ENCODE measurements around the gene PKLR. TPM values are rescaled to one million over a fixed set of nuclear protein-coding genes. Genes with fewer than 3 reads are reported as not detected.
"Not testable (repeated sequence)": the region's sequence is repeated elsewhere in the genome, so short reads cannot be mapped to it uniquely, and the experiment has no call there.

The PKLR gene
- polyA plus RNA-seq, 1 experiment, result not detected

DNA sequence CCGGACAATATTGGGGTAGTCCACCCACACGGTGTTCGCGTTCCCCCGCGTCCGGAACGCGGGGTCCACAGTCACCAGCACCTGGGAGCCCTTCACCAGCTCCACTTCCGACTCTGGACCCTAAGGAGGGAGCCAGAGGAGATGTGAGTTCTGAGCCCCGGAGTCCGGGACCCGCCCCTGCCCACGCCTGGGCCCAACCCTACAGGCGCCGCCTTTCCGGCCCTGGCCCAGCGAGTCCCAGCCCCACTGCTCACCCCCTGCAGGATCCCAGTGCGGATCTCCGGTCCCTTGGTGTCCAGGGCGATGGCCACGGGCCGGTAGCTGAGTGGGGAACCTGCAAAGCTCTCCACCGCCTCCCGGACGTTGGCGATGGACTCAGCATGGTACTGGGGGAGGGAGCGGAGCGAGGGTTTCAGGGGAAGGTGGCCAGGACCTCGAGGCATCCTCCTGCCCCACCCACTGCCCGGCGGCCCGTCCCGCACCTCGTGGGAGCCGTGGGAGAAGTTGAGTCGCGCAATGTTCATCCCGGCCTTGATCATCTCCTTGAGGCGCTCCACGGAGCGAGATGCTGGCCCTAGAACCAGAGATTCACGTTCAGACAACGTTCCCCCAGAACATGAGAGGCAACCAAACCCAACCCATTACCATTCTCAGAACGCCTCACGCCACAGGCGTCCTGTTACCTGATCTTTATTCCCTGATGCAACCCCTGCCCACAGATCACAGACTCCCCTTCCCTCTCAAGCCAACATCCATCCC is 5.9 kb downstream of the PKLR start:
- Histone ChIP-seq H3K27ac (ENCODE audit: low read depth, low read length) (no peak overlapping the region), H3K27me3 (ENCODE audit: control insufficient read depth, insufficient read depth, low read length) (peaks cover 56% of the 10 kb centered on the region), H3K4me3 (ENCODE audit: low read depth, low read length) (no peak overlapping the region), H3K9me3 (ENCODE audit: control insufficient read depth, insufficient read depth, low read length) (no peaks in the 10 kb centered on the region; the same call in 1 of the 2 replicates)
- DNase-seq (ENCODE audit: low read depth, low spot score), result no peak
- TF ChIP-seq, protein P1, sequence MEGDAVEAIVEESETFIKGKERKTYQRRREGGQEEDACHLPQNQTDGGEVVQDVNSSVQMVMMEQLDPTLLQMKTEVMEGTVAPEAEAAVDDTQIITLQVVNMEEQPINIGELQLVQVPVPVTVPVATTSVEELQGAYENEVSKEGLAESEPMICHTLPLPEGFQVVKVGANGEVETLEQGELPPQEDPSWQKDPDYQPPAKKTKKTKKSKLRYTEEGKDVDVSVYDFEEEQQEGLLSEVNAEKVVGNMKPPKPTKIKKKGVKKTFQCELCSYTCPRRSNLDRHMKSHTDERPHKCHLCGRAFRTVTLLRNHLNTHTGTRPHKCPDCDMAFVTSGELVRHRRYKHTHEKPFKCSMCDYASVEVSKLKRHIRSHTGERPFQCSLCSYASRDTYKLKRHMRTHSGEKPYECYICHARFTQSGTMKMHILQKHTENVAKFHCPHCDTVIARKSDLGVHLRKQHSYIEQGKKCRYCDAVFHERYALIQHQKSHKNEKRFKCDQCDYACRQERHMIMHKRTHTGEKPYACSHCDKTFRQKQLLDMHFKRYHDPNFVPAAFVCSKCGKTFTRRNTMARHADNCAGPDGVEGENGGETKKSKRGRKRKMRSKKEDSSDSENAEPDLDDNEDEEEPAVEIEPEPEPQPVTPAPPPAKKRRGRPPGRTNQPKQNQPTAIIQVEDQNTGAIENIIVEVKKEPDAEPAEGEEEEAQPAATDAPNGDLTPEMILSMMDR (IDR thresholded peaks at IDR 0.05; ENCODE audit: low read depth, low read length), result no peak
- CTCF ChIA-PET, result interaction anchor here (0.8 kb wide), 1 partner anchor 101 kb away, joined by 3 read pairs; no protein-coding TSS in a partner anchor
- POLR2A ChIA-PET, result interaction anchor here (0.6 kb wide), 1 partner anchor 22 kb away, joined by 7 read pairs; the partner anchor contains the start of gene CLK2

DNA sequence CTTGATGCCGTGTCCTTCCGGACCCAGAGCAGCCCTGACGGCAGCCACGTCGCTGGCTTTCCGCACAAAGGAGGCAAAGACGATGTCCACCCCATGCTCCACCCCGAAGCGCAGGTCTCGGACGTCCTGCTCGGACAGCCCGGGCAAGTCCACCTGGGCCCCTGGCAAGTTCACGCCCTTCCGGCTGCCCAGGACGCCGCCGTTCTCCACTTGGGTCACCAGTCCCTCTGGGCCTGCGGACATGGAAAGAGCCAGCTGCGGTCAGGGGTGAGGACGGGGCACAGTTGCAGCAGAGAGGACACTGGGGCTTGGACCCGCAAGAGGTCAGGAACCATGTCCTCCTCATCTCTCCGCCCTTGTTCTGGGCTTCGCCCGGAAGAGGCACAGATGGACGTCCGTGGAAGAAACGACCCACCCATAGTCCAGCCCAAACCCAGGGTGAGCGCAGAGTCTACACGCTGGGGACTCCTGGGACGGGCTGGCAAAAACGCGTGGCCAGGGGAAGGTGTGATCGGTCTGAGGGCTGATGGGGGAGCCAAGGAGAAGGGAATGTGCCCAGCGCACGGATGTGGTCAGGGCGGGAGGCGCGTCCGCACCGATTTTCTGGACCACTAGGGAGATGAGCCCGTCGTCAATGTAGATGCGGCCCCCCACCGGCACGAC is 6.6 kb downstream of the PKLR start:
- CTCF ChIA-PET, result interaction anchor here (0.8 kb wide), 1 partner anchor 101 kb away, joined by 3 read pairs; no protein-coding TSS in a partner anchor
- DNase-seq (ENCODE audit: low read depth, low spot score), result no peak

DNA sequence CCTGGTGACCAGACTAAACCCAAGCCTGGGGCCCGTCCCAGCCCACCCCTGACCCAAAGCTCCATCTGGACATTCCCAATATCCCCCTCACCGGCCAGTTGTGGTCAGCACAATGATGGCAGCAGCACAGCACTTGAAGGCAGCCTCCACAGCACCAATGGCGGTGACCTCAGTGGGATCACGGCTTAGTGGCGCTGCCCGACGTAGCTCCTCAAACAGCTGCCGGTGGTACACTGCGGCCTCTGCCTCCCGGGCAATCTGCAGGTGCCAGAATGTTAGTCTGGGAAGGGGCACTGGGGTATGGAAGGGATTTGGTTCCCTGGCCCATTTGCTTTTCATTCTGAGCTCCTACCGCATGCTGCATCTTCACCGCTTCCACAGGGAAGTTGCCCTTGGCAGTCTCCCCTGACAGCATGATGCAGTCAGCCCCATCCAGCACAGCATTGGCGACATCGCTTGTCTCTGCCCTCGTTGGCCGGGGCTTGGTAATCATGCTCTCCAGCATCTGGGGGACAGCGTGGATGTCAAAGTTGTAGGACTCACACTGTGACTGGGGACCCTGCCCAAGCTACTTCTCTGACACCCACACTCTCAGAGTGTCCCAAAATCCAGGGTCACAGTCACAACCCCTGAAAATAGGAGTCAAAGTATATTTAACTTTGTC is 8.0 kb downstream of the PKLR start:
- H3K4me3 ChIP-seq (ENCODE audit: low read depth, low read length), result no peak overlapping the region
- ChIA-PET CTCF (interaction anchor here (1.8 kb wide), 1 partner anchor 42 kb away, joined by 8 read pairs; no protein-coding TSS in a partner anchor), POLR2A (no interaction called here)
- no peak overlapping the region for H3K27ac ChIP-seq (ENCODE audit: low read depth, low read length)
- DNase-seq (ENCODE audit: low read depth, low spot score), result no peak
- peaks cover 56% of the 10 kb centered on the region for H3K27me3 ChIP-seq (ENCODE audit: control insufficient read depth, insufficient read depth, low read length)
- H3K9me3 ChIP-seq (ENCODE audit: control insufficient read depth, insufficient read depth, low read length), result no peaks in the 10 kb centered on the region; the same call in 1 of the 2 replicates
- TF ChIP-seq, protein P1 (IDR thresholded peaks at IDR 0.05; ENCODE audit: low read depth, low read length), result no peak

More for the DNA sequence above, 6.6 kb downstream of the PKLR start:
- Histone ChIP-seq H3K9me3 (ENCODE audit: control insufficient read depth, insufficient read depth, low read length) (no peaks in the 10 kb centered on the region; the same call in 1 of the 2 replicates), H3K4me3 (ENCODE audit: low read depth, low read length) (no peak overlapping the region), H3K27ac (ENCODE audit: low read depth, low read length) (no peak overlapping the region), H3K27me3 (ENCODE audit: control insufficient read depth, insufficient read depth, low read length) (peaks cover 56% of the 10 kb centered on the region)
- POLR2A ChIA-PET, result no interaction called here
- TF ChIP-seq, protein P1 (IDR thresholded peaks at IDR 0.05; ENCODE audit: low read depth, low read length), result no peak

DNA sequence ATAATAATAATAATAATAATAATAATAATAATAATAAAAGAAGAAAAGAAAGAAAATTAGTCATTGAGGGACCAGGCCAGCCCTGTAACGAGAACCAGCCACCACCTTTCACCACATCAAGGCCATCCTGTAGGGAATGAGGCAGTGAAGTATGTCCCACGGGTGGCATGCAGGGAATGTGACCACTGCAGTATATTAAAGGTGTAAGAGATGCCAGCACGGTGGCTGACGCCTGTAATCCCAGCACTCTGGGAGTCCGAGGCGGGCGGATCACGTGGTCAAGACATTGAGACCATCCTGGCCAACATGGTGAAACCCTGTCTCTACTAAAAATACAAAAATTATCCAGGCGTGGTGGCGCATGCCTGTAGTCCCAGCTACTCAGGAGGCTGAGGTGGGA is 10.2 kb downstream of the PKLR start:
- DNase-seq (ENCODE audit: low read depth, low spot score); H3K9me3 ChIP-seq (ENCODE audit: control insufficient read depth, insufficient read depth, low read length); POLR2A ChIA-PET; H3K4me3 ChIP-seq (ENCODE audit: low read depth, low read length); CTCF ChIA-PET; H3K27ac ChIP-seq (ENCODE audit: low read depth, low read length): not testable (repeated sequence)
- H3K27me3 ChIP-seq (ENCODE audit: control insufficient read depth, insufficient read depth, low read length), result peaks cover 39% of the 10 kb centered on the region

DNA sequence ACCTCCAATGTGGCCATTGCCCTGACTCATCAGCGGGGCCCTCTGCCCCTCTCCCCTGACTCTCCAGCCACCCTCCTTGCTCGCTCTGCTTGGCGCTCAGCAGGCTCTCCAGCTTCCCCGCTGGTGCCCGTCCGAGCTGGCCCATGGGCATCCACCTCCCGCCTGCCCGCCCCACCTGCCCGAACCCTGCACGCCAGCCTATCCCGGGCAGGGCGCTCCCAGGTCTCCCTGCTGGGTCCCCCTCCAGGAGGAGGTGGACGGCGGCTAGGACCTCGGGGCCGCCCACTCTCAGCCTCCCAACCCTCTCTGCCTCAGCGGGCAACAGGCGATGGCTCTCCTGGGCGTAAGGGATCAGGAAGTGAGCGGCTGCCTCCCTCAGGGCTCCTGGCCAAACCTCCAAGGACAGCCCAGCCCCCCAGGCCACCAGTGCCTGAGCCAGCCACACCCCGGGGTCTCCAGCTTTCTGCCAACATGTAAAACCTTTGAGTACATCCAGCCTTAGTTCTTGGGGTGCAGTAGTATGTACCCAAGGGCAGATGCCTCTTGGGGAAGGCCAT is 13.2 kb downstream of the PKLR start:
- Histone ChIP-seq H3K27me3 (ENCODE audit: control insufficient read depth, insufficient read depth, low read length) (peaks cover 14% of the 10 kb centered on the region), H3K9me3 (ENCODE audit: control insufficient read depth, insufficient read depth, low read length) (no peaks in the 10 kb centered on the region), H3K4me3 (ENCODE audit: low read depth, low read length) (no peak overlapping the region), H3K27ac (ENCODE audit: low read depth, low read length) (no peak overlapping the region)
- ChIA-PET POLR2A (interaction anchor here (0.5 kb wide), 1 partner anchor 15 kb away, joined by 3 read pairs; the partner anchor contains the start of gene CLK2), CTCF (no interaction called here)
- TF ChIP-seq, protein P1 (IDR thresholded peaks at IDR 0.05; ENCODE audit: low read depth, low read length), result no peak
- no peak for DNase-seq (ENCODE audit: low read depth, low spot score)
